ENCODE results near the gene PLCL1.

DNA sequence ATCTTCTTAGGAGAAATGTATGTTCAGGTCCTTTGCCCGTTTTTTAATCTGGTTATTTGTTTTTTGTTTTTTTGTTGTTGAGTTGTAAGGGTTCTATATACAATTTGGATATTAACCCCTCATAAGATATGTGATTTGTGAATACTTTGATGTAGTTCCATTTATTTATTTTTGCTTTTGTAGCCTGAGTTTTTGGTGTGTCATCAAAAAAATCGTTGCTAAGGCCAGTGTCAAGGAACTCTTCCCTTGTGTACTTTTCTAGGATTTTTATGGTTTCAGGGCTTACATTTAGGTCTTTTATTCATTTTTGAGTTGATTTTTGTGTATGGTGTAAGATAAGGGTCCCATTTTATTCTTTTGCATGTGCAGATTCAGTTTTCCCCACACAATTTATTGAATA lies 372.6 kb downstream of the PLCL1 start:
- TF ChIP-seq TCF7 (IDR thresholded peaks at IDR 0.05; ENCODE audit: borderline replicate concordance) (no peak), ETV6 (conservative IDR thresholded peaks at IDR 0.05 in 1 of 2, IDR thresholded peaks at IDR 0.05 in 1 of 2; ENCODE audit: borderline replicate concordance in 1 of 2, low read depth in 1 of 2) (no peak), RFX5 (IDR thresholded peaks at IDR 0.05; ENCODE audit: low read depth, low read length) (no peak), NFIC (IDR thresholded peaks at IDR 0.05; ENCODE audit: low read depth, low read length) (no peak), ASH2L (IDR thresholded peaks at IDR 0.05; ENCODE audit: borderline replicate concordance, low read depth) (no peak), JUNB (IDR thresholded peaks at IDR 0.05) (no peak), ZNF622 (IDR thresholded peaks at IDR 0.05) (no peak), EP300 (IDR thresholded peaks at IDR 0.05; ENCODE audit: borderline replicate concordance in 1 of 2, control insufficient read depth in 1 of 2, low read depth in 2 of 2, low read length in 2 of 2) (no peak), SREBF2 (IDR thresholded peaks at IDR 0.05; ENCODE audit: low read length) (no peak), ZNF384 (IDR thresholded peaks at IDR 0.05; ENCODE audit: borderline replicate concordance, low read depth, low read length) (no peak), CBFB (IDR thresholded peaks at IDR 0.05; ENCODE audit: low read depth) (no peak), POLR2A (IDR thresholded peaks at IDR 0.05; ENCODE audit: low read depth, low read length) (no peak)
- TF ChIP-seq, protein P1, sequence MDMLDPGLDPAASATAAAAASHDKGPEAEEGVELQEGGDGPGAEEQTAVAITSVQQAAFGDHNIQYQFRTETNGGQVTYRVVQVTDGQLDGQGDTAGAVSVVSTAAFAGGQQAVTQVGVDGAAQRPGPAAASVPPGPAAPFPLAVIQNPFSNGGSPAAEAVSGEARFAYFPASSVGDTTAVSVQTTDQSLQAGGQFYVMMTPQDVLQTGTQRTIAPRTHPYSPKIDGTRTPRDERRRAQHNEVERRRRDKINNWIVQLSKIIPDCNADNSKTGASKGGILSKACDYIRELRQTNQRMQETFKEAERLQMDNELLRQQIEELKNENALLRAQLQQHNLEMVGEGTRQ (IDR thresholded peaks at IDR 0.05; ENCODE audit: borderline replicate concordance, low read depth, low read length), result no peak
